Subcutaneous preadipocyte (primary cell): ENCODE data around the gene ZNF655. TPM values are rescaled to one million over a fixed set of nuclear protein-coding genes. Genes with fewer than 3 reads are reported as not detected.

Experiments used
- total RNA-seq: library from RNA; depleted of rRNA; stranded (reverse); fragments of >200 nt; gene quantifications from 2 replicates; pipeline ENCODE4 v1.2.3, GENCODE V29; 2012

ZNF655 gene
- 55.5 and 71.0 TPM in 2 replicates for total RNA-seq

GRCh38 chr7:99558306-99559174 is at the start of gene ZNF655:
Gene ZNF655, plus strand, starts transcription at chr7:99558642. Its CDS starts 1,918 bp downstream, at chr7:99560560.

GRCh38 chr7:99551767-99552463 is 6.5 kb upstream of the ZNF655 start, which contains the start of gene FAM200A:
Gene FAM200A, minus strand, starts transcription at chr7:99552114. Its CDS starts 3,707 bp downstream, at chr7:99548407.

GRCh38 chr7:99597762-99598501 is 39.5 kb downstream of the ZNF655 start, which contains the start of gene TMEM225B:
Gene TMEM225B, plus strand, starts transcription at chr7:99598267. Its CDS starts 6,122 bp downstream, at chr7:99604389.

GRCh38 chr7:99616359-99617191 is 58.1 kb downstream of the ZNF655 start, which contains the start of gene ZSCAN25:
Gene ZSCAN25, plus strand, starts transcription at chr7:99616946. Its CDS starts 2,661 bp downstream, at chr7:99619607.

Other genes starting within 250 kb of the ZNF655 start
- gene ARPC1A, start 232.7 kb upstream of the ZNF655 start, total RNA-seq, result 248 and 279 TPM in 2 replicates
- 311 and 344 TPM in 2 replicates for gene ARPC1B, start 183.9 kb upstream of the ZNF655 start, total RNA-seq
- gene PDAP1, start 150.0 kb upstream of the ZNF655 start, total RNA-seq, result 39.7 and 40.3 TPM in 2 replicates
- gene BUD31, start 149.7 kb upstream of the ZNF655 start, total RNA-seq, result 78.8 and 101 TPM in 2 replicates
- gene PTCD1, start 119.8 kb upstream of the ZNF655 start, total RNA-seq, result 7.0 and 8.6 TPM in 2 replicates
- gene CPSF4, start 119.7 kb upstream of the ZNF655 start, total RNA-seq, result 31.6 and 46.7 TPM in 2 replicates
- 325 and 566 TPM in 2 replicates for gene ATP5MF, start 92.5 kb upstream of the ZNF655 start, total RNA-seq
- gene ZNF789, start 85.8 kb upstream of the ZNF655 start, total RNA-seq, result 6.6 and 6.8 TPM in 2 replicates
- gene ZNF394, start 58.4 kb upstream of the ZNF655 start, total RNA-seq, result 19.5 and 27.2 TPM in 2 replicates
- gene ZKSCAN5, start 54.0 kb upstream of the ZNF655 start, total RNA-seq, result 8.8 and 13.1 TPM in 2 replicates
- gene FAM200A, start 6.5 kb upstream of the ZNF655 start, total RNA-seq, result 6.6 and 7.2 TPM in 2 replicates
- 0.39 and 0.73 TPM in 2 replicates for gene TMEM225B, start 39.6 kb downstream of the ZNF655 start, total RNA-seq
- gene ZSCAN25, start 58.3 kb downstream of the ZNF655 start, total RNA-seq, result 8.8 and 9.2 TPM in 2 replicates
- 2.0 and 4.0 TPM in 2 replicates for gene CYP3A5, start 121.4 kb downstream of the ZNF655 start, total RNA-seq
- not detected in 2 replicates for gene CYP3A7, start 176.6 kb downstream of the ZNF655 start, total RNA-seq
- not detected in 2 replicates for gene CYP3A4, start 225.5 kb downstream of the ZNF655 start, total RNA-seq